NB4 (cell line): Measurements from ENCODE around the gene HOXC12.

Experiments
- DNase-seq: peaks from one replicate; pipeline ENCODE4 v3.0.0; 2010; ENCODE audit warnings: low read depth
- H3K4me3 ChIP-seq: one replicate; pipeline ENCODE4 v1.5.1; 2011; ENCODE audit warnings: mild to moderate bottlenecking, low read depth, low read length, moderate library complexity
- CTCF ChIP-seq: IDR thresholded peaks from one replicate; pipeline ENCODE4 v1.5.1; 2012; ENCODE audit warnings: low read depth, low read length
- MAX ChIP-seq: IDR thresholded peaks from 2 replicates; pipeline ENCODE4 v1.6.1; 2011; ENCODE audit warnings: low read depth, low read length
- MYC ChIP-seq: IDR thresholded peaks from 2 replicates; pipeline ENCODE4 v1.6.1; 2011; ENCODE audit warnings: low read depth, low read length
- POLR2A ChIP-seq: IDR thresholded peaks from 2 replicates; pipeline ENCODE4 v1.6.1; 2011; ENCODE audit warnings: mild to moderate bottlenecking; ENCODE audit not compliant: insufficient read length; ENCODE audit errors: extremely low read depth

Gene HOXC12

GRCh38 chr12:53935383-53936341 lies 19.0 kb upstream of the HOXC12 start:
- H3K4me3 ChIP-seq = no peak overlapping the region
- no peak for DNase-seq
- TF ChIP-seq MYC (no peak), MAX (no peak), CTCF (no peak), POLR2A (no peak)

- no peak overlapping the region for H3K4me3 ChIP-seq
- TF ChIP-seq MAX (no peak), MYC (no peak), CTCF (no peak), POLR2A (no peak)
- no peak for DNase-seq
Observed at GRCh38 chr12:53937099-53937498, 17.6 kb upstream of the HOXC12 start.

- no peak overlapping the region for H3K4me3 ChIP-seq
- TF ChIP-seq MYC = no peak
Observed at GRCh38 chr12:53937596-53938325, 16.9 kb upstream of the HOXC12 start.

GRCh38 chr12:53938326-53939140 lies 16.2 kb upstream of the HOXC12 start, which contains the start of gene HOXC13:
HOXC13 (plus strand) TSS chr12:53938831; CDS start chr12:53938907, 76 bp downstream.
- DNase-seq = peak; percentile 36
- TF ChIP-seq POLR2A (no peak), MAX (peak; percentile 95)
- H3K4me3 ChIP-seq = no peak within 1 kb of the TSS

More at GRCh38 chr12:53937596-53938325, 16.9 kb upstream of the HOXC12 start:
- DNase-seq = no peak

- no peak overlapping the region for H3K4me3 ChIP-seq
- DNase-seq = no peak
- TF ChIP-seq POLR2A (no peak), MYC (no peak), CTCF (no peak), MAX (no peak)
Observed at GRCh38 chr12:53939141-53940108, 15.3 kb upstream of the HOXC12 start.

- no peak for DNase-seq
- TF ChIP-seq MYC = no peak
- TF ChIP-seq MAX = no peak
- no peak for TF ChIP-seq CTCF
- TF ChIP-seq POLR2A = no peak
- H3K4me3 ChIP-seq = no peak overlapping the region
Observed at GRCh38 chr12:53940443-53941014, 14.2 kb upstream of the HOXC12 start.
